Stimulated activated CD4-positive, alpha-beta T cell treated with anti-CD3 and anti-CD28 coated beads, Interleukin-2, amount 100 ng/mL, for 4 hours (primary cell): Measurements from ENCODE around the gene CASQ2.

Source experiments
- DNase-seq: peaks from one replicate; pipeline ENCODE4 v3.0.0-alpha.2; 2020; ENCODE audit warnings: low read depth

The CASQ2 gene

DNA sequence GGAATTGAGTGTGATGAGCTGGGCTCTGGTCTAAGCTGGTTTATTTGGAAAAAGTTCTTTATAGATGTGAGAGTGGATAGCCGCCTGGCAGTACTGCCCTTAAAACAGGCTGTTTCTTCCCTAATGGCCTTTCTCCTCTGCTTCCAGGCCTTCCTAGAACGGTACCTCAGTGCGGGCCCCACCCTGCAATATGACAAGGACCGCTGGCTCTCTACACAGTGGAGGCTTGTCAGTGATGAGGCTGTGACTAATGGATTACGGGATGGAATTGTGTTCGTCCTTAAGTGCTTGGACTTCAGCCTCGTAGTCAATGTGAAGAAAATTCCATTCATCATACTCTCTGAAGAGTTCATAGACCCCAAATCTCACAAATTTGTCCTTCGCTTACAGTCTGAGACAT is 77.5 kb downstream of the CASQ2 start:
- DNase-seq = no peak

DNA sequence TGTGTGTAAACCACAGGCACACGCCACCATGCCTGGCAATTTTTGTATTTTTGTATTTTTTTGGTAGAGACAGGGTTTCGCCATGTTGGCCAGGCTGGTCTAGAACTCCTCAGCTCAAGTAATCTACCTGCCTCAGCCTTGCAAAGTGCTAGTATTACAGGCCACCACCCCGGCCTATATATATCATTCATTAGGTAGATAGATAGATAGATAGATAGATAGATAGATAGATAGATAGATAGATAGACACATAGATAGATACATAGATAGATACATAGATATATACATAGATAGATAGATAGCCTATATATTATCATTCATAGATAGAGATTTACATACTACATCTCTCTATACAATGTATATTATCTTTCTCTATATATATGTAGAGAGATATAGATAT is 80.8 kb downstream of the CASQ2 start:
- no peak for DNase-seq

DNA sequence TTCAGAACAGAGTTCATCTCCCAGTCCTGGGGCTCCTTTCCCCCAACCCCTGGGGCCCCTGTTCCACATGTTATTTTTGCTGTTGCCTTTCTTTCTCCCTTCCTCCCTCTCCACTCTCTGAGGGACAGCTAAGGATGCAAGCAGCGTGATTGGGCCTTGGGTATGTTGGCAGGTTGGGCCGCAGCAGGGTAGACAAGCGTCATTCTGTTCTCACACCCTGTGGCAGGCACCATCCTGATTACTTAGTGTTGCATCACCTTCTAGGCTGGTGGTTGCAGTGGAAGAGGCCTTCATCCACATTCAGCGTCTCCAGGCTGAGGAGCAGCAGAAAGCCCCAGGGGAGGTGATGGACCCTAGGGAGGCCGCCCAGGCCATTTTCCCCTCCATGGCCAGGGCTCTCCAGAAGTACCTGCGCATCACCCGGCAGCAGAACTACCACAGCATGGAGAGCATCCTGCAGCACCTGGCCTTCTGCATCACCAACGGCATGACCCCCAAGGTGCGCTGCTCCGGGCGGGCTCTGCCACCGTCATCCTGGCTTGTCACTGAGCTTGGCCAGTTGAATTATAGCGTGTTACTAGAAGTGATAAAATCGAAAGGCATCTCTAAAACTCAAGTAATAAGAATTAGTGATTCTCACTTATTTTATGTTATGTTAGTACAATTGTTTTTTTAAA is 83.3 kb downstream of the CASQ2 start:
- DNase-seq = no peak

DNA sequence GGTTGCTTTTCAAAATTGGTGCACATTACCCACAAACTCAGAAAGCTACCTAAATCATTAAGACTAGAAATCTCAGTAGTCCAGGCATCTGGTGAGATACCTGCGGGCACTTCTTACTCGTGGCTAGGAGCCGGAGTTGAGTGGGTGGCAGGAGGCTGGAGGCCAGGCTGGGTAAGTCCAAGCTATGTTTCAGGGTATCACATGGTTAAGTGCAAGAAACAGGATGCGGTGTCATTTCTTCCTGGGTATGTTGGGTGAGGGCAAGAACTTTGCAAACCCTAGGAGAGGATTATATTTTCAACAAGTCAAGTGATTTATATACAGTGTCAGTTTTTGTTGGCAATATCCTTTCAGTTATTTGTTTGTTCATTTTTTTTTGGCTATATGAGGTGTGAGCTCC is 85.7 kb downstream of the CASQ2 start:
- DNase-seq = no peak

DNA sequence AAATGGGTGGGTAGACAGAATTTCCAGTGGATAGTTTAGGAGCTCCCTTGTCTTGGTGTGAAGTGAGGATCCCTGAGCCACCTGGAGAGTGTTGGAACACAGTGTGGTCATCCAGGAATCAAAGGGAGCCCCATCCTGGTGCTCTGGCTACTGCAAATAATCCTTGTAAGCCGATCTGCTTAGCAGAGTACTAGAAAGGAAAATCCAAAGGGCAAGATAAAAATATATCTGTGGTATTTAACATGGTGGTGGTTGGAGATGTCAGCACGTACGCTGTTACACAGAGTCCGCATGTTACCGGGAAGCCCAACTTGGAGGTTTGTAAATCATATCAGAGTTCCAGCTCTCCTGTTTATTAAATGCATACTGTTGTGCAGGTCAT is 87.8 kb downstream of the CASQ2 start:
- DNase-seq = no peak

DNA sequence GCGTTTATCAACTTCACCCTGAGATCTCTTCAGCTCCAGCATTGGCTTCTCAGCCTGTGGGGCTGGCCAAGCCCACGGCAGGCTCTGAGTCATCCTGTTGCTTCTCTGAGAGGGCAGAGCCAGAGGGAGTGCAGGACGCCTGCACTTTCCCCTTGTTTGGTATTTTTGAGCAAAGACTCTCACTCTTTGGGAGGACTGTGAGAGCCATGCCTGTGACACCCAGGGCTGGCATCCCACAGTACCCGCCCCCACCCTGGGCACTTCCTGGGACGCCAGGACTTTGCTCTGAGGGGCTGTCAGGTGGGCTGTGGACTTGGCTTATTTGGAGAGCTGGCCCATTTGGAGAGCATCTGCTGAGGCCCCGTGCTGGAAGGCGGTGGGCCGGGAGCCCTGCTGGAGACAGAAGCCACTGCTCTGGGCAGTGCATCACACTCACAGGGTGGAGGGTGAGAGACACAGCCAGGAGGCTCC is 89.3 kb downstream of the CASQ2 start:
- DNase-seq = no peak

DNA sequence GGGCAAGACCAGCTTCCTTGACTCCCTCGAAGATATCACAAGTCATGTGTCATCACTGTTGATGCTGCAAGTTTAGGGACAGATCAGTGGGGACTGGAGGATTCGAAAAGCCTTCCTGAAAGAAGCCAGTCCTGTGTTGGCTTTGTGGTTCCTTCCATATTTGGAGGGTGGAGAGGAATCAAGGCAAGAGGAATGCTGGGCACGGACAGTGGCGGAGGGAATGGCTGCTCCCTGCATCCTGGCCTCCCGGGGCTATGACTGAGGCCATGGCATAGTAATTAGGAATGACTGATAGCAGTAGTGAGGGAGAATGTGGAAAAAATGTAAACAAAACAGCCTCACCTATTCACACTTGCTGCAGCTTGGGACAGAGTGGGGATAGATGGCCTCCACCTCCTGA is 90.4 kb downstream of the CASQ2 start:
- no peak for DNase-seq

DNA sequence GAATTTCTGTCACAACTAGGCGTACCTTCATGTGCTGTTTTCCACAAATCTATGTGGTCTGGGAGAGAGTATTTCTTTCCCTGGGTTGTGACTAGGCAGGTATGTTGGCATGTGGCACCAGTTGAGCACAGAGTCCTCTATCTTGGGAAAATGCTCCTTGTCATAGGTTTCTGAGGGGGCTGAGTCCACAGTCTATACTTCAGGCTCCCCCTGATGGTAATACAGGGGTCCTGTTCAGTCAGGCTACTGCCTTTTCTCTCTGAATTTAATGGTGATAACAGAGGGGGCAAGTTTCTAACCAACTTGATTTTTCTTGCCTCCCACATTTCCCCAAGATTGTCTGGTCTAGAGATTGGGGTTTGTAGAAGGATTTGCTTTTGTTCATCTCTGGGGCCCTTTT is 90.9 kb downstream of the CASQ2 start:
- DNase-seq = no peak

DNA sequence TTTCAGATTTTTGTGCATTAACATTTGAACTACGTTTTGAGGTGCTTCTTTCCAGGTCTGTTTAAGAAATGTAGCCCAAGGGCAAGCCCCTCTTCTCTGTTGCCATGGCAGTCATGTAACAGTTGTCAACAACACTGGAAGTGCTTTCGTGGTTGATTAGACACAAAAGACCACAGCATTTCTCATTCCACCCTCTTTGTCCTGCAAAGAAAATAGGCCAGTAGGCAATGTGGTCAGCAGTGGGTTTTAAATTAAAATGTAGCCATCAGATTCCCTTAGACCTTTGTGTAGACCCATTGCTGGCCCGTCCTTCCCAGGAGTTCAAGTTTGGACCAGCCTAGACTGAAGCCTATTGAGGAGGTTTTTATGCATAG is 91.3 kb downstream of the CASQ2 start:
- DNase-seq = no peak

DNA sequence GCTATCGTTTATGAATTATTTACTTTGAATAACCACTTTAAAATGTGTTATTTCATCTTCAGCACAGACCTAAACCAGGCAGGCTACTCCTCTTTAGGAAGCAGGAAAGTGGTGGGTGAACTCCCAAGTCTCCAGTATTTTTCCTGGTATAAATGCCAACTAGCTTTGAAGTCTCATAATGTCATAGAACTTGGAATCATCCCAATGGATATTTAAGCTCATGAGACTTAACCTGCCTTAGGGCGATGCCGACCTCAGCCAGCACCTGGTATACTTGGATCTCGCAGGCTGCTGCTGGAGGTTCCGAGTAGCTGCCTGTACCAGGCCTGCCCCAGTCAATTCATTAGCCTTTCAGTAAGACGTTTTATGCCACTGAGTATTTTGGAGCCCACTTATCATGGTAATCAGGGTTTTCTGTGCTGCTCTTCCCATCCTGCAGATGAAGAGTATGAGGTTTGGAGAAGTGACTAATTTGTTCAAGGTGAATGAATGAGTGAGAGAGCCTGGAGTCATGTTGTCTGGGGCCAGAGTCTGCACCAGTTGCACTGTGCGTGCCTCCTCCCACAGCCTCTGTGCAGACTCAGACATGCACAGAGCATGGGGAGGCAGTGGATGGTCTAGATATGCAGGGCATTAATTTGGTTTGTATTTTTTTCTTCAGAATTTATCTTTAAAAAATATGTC is 91.9 kb downstream of the CASQ2 start:
- no peak for DNase-seq

DNA sequence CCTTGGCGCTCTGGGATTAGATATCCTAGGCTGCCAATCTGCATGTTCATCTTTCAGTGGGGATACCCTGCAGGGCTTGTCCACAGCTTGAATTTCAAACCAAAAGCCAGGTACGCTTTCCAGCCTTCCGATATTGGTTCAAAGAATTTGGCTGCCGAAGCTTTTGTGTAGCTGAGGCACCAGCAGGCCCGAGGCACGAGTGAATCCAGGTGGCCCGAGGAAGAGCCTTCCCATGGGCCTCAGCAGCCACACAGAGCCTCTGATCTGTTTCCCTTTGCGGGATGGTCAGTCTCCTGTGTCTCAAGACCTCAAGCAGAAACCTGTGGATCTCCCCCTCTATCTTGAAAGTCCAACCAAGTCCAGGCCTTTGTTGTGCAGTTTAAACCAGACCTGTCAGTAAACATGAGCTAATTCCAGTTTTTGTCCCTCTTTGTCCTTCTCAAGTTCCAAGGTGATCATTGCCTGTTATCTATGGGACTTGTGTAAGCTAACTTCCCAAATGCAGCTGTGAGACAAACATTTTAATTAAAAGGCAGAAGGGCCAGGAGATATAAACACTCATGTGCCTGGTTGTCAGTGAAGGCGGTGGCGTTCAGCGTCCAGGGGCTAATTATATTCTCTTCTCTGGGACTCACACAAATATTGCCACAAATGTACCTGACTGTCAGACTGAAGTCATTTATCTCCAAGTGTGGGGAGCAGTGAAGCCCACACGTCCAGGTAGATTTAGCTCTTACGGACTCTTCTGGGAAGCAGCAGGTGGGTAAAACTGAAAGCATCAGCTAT is 96.1 kb downstream of the CASQ2 start:
- DNase-seq = no peak

DNA sequence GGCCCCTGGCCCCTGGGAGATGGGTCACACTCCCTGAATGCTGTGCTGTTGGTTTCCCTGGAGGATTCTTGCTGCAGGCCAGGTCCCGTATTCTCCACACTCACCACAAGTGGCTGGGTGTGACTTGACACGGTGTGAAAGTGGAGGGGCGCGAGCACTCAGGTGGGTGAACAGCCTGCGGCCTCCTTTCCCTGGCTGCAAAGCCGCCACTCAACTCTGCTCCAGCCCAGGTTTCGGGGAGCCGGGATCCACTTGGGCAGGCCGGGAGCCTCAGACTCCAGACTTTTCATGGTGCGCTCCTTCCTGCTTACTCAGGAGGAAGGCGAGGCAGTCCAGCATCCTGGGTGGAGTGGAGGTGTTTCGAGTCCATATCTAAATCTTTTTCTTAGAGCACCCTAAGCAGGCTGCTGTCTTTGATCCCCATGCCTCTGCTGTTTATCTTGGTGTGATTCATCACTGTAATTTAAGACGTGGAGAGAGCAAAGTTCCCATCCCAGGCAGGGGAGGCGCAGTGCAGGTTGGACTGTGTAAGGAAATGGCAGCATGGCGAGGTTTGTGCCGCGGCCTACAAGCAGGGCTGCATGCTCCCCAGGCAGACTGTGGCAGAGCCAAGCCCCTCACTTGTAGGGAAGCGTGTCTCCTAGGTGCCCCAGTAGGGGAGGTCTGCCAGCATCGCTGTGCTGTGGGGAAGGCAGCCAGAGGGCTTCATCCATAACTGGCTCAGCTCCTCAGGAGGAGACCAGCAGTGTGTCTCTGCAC is 97.2 kb downstream of the CASQ2 start:
- DNase-seq = no peak

DNA sequence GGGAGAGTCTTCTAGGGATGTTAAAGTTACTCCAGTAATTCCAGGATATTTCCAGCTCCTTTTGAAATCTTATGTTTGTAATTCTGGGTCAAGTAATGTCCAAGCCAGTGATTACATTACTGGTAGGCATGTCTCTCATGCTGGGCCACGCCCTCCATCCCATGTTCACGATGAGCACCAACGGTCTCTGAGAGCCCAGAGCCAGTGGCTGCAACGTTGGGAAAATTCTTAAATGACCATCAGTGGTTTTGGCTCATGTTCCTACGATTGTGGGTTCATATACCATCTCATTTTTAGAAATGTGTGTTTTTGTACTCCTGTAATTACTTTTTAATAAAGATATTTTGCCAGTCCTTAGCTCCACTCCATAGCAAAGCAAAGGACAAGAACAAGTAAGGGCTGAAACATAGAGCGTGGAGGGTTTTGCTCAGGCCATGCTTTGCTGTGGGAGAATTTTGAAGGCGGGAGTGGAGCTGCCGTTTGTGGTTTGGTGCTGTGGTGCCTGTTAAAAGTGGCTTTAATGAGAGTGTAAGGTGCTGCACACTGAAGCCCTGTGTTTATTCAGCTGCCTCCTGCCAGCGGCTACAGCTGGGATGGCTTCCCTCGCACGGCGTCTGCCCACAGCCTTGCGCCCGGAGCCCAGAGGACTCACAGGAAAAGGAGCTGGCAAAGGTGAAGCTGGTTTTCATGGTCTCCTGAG is 97.9 kb downstream of the CASQ2 start:
- DNase-seq = no peak

DNA sequence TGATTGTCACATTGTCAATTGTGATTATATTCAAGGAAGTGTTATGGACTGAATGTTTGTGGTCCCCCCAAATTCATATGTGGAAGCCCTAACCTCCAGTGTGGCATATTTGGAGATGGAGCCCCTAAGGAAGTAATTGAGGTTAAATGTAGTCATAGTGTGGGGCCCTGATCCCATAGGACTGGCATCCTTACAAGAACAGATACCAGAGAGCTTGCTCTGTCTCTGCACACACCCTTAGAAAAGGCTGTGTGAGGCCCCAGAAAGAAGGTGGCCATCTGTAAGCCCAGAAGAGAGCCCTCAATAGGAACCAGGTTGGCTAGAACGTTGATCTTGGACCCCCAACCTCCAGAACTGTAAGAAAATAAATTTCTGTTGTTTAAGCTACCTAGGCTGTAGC is 98.6 kb downstream of the CASQ2 start:
- DNase-seq = no peak

DNA sequence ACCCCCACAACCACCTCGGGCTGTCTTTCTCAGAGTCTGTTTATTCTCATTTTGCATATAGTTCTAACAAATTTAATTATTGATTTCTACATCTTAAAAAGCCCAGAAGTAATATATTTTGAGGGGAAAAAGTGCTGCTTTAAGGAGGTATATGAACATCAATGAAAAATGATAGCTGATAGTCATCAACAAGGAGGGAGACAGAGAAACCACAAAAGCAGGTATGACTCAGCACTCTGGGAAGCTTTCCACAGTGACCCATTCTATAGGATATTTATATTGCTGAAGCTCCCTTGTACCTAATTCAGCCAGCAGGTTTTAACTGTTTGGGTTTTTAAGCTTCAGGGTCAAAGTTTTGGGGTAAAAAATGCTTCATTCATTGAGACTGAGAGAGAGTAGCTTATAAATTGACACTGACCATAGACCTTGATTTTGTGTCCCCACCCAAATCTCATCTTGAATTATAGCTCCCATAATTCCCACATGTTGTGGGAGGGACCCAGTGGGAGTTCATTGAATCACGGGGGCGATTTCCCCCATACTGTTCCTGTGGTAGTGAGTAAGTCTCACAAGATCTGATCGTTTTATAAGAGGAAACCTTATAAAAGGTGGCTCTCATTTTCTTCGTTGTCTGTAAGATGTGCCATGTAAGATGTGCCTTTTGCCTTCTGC is 99.4 kb downstream of the CASQ2 start:
- DNase-seq = no peak

DNA sequence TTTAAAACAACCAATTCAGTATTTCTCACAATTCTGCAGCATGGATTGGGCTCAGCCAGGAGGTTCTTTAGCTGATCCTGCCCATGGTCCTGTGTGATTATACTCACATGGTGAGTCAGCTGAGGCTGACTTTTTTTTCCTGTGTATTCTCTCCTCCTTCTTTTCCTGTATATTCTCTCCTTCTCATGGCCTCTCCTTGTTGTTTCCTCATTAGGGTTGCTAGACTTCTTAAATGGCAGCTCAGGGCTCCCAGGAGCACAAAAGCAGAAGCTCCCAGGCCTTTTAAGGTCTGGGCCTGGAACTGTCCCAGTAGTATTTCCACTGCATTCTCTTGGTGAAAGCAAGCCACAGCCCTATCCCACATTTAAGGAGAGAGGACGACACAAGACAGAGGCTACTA is 99.9 kb downstream of the CASQ2 start:
- DNase-seq = no peak

DNA sequence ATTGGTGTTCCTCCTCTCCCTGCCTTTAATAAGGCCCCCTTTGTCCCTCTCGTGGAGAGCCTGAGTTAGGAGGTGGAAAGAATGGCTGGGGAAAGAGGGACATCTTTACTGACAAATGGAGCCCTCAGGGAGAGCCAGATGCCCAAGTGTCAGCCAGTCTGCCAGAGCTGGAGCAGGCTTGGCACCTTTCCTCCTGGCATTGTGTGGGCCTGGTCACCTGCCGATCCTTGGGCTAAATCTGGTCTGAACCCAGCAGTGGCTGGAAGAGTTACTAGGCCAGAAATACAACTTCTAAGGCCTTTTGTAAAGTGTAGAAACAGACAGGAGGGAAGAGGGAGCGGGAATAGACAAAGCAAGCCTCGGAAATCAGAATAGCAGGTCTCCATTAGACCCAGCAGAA is 101.8 kb downstream of the CASQ2 start:
- no peak for DNase-seq

DNA sequence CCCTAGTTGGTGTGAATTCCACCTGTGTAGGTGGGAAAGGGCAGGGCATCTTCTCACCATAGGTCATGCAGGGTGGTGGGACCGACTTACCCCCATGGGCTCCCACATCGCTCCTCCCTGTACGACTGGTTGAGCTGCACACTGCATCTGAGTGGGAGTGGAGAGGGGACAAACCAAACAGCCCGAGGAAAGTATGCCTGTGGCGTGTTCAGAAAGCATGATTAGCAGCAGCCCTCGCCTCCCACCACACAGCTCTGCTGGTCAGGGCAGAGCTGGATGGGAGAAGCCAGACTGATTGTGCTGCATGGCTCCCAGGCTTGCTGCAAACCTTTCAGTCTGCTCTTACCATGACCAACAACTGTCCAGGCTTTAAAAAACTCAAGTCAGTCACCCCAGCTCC is 102.3 kb downstream of the CASQ2 start:
- DNase-seq = no peak

DNA sequence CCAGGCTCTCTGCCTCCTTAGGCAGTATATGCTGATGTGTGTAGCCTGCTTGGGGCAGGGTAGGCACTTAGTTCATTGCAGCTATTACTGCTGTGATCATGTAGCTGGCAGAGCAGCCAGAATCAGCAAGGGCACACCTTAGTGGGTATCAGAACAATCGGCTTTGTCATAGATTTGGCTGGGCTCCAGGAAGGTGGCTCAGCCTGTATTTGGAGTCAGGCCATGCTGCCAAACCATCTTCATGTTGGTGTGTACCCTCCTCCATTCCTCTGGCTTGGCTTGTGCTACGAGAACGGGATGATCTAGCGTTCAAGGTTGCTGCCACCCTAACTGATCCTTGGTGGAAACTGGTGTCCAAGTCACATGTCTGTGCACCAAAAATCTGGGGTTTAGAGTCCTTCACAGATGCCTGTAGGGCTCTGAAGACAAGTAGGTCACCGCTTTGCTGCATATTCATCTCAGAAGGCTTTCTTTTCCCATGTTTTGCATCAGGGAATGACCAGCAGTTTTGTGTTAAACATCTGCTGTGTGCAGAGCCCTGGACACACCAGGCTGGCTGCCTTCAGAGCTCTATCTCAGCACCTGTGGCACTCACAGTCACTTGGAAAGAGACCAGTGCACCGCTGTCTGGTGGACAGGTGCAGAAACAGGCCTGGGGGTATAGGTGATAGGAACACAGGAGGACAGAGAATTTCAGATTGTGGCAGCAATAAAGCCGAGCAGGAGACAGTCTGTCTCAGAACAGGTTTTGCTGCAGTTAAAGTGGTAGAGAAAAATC is 103.0 kb downstream of the CASQ2 start:
- no peak for DNase-seq

DNA sequence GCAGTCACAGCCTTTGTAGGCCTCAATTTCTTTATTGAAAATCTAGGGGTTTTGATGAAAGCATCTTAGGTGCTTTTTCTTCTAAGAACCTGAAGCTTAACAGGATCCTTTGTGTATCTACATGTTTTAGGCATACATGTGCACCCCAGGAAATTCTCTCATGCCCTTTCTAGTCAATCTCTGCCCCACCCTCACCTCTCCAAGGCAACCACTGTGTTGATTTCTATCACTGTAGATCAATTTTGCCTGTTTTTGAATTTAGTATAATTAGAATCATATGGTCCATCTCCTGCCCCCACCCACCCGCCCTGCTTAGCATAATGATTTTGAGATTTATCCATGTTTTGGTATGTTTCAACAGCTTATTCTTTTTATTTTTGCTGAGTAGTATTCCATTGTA is 107.4 kb downstream of the CASQ2 start:
- DNase-seq = no peak

DNA sequence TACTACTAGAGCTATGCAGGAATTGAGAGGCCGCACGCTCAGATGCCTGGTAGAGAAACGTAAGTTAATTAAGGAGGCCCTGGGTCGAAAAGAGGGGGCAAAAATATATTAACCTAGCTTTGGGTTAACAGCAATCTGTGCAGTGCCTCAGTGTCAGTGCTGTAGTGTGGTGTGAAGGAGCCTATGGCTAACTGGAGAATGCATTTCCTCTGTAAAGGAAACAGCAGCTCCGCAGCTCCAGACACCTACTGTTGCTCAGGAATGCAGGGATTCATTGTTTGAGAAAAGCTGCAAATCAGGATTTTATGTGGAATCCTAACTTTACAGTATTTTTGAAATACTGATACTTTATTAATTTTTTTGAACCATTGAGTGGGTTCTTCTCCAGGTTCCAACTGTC is 108.4 kb downstream of the CASQ2 start:
- DNase-seq = no peak
